ENCODE results near the gene PALM3.

The PALM3 gene

DNA sequence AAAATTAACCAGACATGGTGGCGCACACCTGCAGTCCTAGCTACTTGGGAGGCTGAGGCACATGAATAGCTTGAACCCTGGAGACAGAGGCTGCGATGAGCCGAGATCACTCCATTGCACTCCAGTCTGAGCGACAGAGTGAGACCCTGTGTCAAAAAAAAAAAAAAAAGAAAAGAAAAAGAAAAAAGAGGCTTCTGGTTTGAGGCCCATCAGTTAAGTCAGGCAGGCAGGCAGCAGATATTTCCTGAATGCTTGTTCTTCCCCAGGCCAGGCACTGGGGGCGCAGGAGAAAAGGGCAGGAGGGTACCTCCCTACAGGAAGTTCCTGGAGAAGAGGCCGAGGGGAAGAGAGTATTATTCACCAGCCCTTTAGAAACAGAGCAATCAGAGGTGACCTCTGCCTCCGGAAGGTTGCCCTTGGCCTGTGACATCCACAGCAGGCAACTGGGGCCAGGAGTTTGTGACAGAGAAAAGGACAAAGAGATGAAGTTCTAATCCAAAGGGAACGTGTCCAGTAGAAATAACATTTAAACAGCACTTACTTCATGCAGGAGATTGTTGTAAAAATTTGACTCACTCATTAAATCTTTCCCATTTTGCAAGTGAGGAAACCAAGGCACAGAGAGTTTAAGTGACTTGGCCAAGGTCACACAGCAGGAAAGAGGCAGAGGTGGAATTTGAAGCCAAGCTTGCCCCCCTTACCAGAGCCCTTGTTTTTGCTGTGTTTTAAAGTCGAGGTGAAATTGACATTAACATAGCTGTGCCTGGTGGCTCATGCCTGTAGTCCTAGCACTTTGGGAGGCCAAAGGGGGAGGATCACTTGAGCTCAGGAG is 38.3 kb downstream of the PALM3 start:
- peak; percentile 98 for ATAC-seq
- no peak for TF ChIP-seq RARB (CRISPR knock-in tag; IDR thresholded peaks at IDR 0.05)
- TF ChIP-seq ZNF565 (CRISPR knock-in tag; conservative IDR thresholded peaks at IDR 0.05; ENCODE audit: low read depth): no peak
- no peak for TF ChIP-seq OSR1 (CRISPR knock-in tag; IDR thresholded peaks at IDR 0.05)
- TF ChIP-seq ZC3H10 (CRISPR knock-in tag; IDR thresholded peaks at IDR 0.05): no peak
- TF ChIP-seq TCF4 (CRISPR knock-in tag; IDR thresholded peaks at IDR 0.05; ENCODE audit: borderline replicate concordance): no peak
- TF ChIP-seq ISL1 (CRISPR knock-in tag; IDR thresholded peaks at IDR 0.05): no peak
- TF ChIP-seq PPARA (CRISPR knock-in tag; IDR thresholded peaks at IDR 0.05; ENCODE audit: borderline replicate concordance): no peak
- no peak for TF ChIP-seq ZNF70 (CRISPR knock-in tag; IDR thresholded peaks at IDR 0.05)
- TF ChIP-seq, protein P1, sequence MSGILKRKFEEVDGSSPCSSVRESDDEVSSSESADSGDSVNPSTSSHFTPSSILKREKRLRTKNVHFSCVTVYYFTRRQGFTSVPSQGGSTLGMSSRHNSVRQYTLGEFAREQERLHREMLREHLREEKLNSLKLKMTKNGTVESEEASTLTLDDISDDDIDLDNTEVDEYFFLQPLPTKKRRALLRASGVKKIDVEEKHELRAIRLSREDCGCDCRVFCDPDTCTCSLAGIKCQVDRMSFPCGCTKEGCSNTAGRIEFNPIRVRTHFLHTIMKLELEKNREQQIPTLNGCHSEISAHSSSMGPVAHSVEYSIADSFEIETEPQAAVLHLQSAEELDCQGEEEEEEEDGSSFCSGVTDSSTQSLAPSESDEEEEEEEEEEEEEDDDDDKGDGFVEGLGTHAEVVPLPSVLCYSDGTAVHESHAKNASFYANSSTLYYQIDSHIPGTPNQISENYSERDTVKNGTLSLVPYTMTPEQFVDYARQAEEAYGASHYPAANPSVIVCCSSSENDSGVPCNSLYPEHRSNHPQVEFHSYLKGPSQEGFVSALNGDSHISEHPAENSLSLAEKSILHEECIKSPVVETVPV (CRISPR knock-in tag; IDR thresholded peaks at IDR 0.05): no peak
- TF ChIP-seq ZFP30 (CRISPR knock-in tag; IDR thresholded peaks at IDR 0.05): no peak
- TF ChIP-seq ZNF8 (CRISPR knock-in tag; IDR thresholded peaks at IDR 0.05): no peak
- TF ChIP-seq BACH2 (CRISPR knock-in tag; IDR thresholded peaks at IDR 0.05; ENCODE audit: borderline replicate concordance): no peak
- TF ChIP-seq, protein P2, sequence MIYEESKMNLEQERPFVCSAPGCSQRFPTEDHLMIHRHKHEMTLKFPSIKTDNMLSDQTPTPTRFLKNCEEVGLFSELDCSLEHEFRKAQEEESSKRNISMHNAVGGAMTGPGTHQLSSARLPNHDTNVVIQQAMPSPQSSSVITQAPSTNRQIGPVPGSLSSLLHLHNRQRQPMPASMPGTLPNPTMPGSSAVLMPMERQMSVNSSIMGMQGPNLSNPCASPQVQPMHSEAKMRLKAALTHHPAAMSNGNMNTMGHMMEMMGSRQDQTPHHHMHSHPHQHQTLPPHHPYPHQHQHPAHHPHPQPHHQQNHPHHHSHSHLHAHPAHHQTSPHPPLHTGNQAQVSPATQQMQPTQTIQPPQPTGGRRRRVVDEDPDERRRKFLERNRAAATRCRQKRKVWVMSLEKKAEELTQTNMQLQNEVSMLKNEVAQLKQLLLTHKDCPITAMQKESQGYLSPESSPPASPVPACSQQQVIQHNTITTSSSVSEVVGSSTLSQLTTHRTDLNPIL (CRISPR knock-in tag; IDR thresholded peaks at IDR 0.05; ENCODE audit: low read depth): no peak
- TF ChIP-seq, protein P3, sequence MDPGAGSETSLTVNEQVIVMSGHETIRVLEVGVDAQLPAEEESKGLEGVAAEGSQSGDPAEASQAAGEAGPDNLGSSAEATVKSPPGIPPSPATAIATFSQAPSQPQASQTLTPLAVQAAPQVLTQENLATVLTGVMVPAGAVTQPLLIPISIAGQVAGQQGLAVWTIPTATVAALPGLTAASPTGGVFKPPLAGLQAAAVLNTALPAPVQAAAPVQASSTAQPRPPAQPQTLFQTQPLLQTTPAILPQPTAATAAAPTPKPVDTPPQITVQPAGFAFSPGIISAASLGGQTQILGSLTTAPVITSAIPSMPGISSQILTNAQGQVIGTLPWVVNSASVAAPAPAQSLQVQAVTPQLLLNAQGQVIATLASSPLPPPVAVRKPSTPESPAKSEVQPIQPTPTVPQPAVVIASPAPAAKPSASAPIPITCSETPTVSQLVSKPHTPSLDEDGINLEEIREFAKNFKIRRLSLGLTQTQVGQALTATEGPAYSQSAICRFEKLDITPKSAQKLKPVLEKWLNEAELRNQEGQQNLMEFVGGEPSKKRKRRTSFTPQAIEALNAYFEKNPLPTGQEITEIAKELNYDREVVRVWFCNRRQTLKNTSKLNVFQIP (CRISPR knock-in tag; IDR thresholded peaks at IDR 0.05; ENCODE audit: borderline replicate concordance, low read depth): no peak
- TF ChIP-seq TOX (CRISPR knock-in tag; IDR thresholded peaks at IDR 0.05; ENCODE audit: borderline replicate concordance): no peak
- TF ChIP-seq, protein P4, sequence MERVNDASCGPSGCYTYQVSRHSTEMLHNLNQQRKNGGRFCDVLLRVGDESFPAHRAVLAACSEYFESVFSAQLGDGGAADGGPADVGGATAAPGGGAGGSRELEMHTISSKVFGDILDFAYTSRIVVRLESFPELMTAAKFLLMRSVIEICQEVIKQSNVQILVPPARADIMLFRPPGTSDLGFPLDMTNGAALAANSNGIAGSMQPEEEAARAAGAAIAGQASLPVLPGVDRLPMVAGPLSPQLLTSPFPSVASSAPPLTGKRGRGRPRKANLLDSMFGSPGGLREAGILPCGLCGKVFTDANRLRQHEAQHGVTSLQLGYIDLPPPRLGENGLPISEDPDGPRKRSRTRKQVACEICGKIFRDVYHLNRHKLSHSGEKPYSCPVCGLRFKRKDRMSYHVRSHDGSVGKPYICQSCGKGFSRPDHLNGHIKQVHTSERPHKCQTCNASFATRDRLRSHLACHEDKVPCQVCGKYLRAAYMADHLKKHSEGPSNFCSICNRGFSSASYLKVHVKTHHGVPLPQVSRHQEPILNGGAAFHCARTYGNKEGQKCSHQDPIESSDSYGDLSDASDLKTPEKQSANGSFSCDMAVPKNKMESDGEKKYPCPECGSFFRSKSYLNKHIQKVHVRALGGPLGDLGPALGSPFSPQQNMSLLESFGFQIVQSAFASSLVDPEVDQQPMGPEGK (CRISPR knock-in tag; IDR thresholded peaks at IDR 0.05; ENCODE audit: borderline replicate concordance): no peak
- no peak for TF ChIP-seq CSDC2 (CRISPR knock-in tag; IDR thresholded peaks at IDR 0.05)

DNA sequence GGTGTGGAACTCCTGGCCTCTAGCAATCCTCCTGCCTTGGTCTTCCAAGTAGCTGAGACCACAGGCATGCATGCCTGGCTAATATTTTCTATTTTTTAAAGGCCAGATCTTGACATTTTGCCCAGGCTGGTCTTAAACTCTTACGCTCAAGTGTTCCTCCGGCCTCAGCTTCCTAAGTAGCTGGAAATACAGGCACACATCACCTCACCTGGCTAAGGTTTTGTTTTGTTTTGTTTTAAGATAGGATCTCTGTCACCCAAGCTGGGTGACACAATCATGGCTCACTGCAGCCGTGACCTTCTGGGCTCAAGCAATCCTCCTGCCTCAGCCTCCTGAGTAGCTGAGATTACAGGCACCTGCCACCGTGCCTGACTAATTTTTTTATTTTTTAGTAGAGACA is 39.4 kb downstream of the PALM3 start:
- no peak for TF ChIP-seq TCF4 (CRISPR knock-in tag; IDR thresholded peaks at IDR 0.05; ENCODE audit: borderline replicate concordance)
- no peak for TF ChIP-seq CSDC2 (CRISPR knock-in tag; IDR thresholded peaks at IDR 0.05)
- no peak for TF ChIP-seq ESRRG (CRISPR knock-in tag; IDR thresholded peaks at IDR 0.05)
- no peak for TF ChIP-seq ISL1 (CRISPR knock-in tag; IDR thresholded peaks at IDR 0.05)
- TF ChIP-seq ZFP30 (CRISPR knock-in tag; IDR thresholded peaks at IDR 0.05): no peak
- no peak for TF ChIP-seq SNAI2 (CRISPR knock-in tag; IDR thresholded peaks at IDR 0.05)
- TF ChIP-seq, protein P5, sequence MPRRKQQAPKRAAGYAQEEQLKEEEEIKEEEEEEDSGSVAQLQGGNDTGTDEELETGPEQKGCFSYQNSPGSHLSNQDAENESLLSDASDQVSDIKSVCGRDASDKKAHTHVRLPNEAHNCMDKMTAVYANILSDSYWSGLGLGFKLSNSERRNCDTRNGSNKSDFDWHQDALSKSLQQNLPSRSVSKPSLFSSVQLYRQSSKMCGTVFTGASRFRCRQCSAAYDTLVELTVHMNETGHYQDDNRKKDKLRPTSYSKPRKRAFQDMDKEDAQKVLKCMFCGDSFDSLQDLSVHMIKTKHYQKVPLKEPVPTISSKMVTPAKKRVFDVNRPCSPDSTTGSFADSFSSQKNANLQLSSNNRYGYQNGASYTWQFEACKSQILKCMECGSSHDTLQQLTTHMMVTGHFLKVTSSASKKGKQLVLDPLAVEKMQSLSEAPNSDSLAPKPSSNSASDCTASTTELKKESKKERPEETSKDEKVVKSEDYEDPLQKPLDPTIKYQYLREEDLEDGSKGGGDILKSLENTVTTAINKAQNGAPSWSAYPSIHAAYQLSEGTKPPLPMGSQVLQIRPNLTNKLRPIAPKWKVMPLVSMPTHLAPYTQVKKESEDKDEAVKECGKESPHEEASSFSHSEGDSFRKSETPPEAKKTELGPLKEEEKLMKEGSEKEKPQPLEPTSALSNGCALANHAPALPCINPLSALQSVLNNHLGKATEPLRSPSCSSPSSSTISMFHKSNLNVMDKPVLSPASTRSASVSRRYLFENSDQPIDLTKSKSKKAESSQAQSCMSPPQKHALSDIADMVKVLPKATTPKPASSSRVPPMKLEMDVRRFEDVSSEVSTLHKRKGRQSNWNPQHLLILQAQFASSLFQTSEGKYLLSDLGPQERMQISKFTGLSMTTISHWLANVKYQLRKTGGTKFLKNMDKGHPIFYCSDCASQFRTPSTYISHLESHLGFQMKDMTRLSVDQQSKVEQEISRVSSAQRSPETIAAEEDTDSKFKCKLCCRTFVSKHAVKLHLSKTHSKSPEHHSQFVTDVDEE (CRISPR knock-in tag; IDR thresholded peaks at IDR 0.05): no peak
- no peak for TF ChIP-seq ZC3H10 (CRISPR knock-in tag; IDR thresholded peaks at IDR 0.05)
- TF ChIP-seq ZFP3 (CRISPR knock-in tag; IDR thresholded peaks at IDR 0.05): no peak
- TF ChIP-seq, protein P1 (CRISPR knock-in tag; IDR thresholded peaks at IDR 0.05): no peak
- TF ChIP-seq OSR1 (CRISPR knock-in tag; IDR thresholded peaks at IDR 0.05): no peak
- no peak for TF ChIP-seq GLIS3 (CRISPR knock-in tag; IDR thresholded peaks at IDR 0.05)
- TF ChIP-seq ARNTL (CRISPR knock-in tag; IDR thresholded peaks at IDR 0.05; ENCODE audit: borderline replicate concordance, low read depth): no peak
- no peak for TF ChIP-seq RARB (CRISPR knock-in tag; IDR thresholded peaks at IDR 0.05)
- TF ChIP-seq PPARA (CRISPR knock-in tag; IDR thresholded peaks at IDR 0.05; ENCODE audit: borderline replicate concordance): no peak
- TF ChIP-seq, protein P2 (CRISPR knock-in tag; IDR thresholded peaks at IDR 0.05; ENCODE audit: low read depth): no peak
- TF ChIP-seq, protein P3 (CRISPR knock-in tag; IDR thresholded peaks at IDR 0.05; ENCODE audit: borderline replicate concordance, low read depth): no peak
- ATAC-seq: peak; percentile 46

All from SK-N-SH treated with all-trans-retinoic acid at 6 μM for 48 hours (cell line).